HG02884 (cell line): Measurements from ENCODE around the gene ST6GALNAC4.
A peak's percentile ranks its signal among the peaks of the same experiment; 100 is the strongest.

Experiments
- ATAC-seq: cut with Tn5 transposase; IDR thresholded peaks from one replicate; pipeline ENCODE4 v1.9.1; 2021; ENCODE audit warnings: mild to moderate bottlenecking, moderate library complexity; ENCODE audit not compliant: unreplicated experiment

Gene ST6GALNAC4

GRCh38 chr9:127931092-127931881 is 14.4 kb upstream of the ST6GALNAC4 start:
- ATAC-seq, result peak; percentile 4

DNA sequence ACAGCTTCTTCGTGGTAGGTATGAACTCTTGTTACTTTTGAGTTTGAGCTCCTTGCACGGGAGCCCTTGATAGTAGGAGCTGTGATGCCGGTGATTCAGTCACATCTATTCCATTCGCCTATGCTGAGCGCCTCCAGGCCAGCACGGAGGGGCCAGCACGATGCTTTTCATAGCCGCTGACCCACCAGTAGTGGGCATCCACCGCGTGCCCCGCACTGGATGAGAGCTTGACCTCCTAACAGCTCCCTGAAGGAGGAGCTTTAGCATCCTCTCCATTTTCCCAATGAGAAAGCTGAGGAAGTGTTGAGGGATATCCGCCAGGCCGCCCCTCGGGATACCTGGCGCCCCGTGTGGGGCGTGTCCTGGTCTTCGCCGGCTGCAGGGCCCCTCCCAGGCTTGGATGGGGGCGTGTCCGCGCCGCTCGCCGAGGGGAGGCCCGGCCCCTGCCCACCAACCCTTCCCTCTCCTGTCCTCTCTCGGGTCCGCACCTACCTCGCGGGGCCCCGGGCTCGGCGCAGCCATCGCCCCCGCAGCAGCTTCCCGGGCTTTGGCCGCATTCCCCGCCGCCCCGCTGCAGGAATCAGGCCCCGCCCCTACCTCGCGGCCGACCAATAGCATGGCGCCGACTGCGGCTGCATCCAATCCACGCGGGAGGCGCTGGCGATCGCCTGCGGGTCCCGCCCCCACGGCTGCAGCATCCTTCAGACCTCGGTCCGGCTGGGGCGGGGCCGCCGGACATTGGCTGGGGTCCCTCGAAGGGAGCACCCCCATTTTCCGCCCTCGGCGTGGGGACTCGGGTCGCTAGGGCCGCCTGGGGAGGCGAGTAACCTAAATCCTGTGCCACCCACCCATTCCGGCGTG is 13.6 kb upstream of the ST6GALNAC4 start, which contains the start of gene PIP5KL1:
PIP5KL1 (minus strand) TSS at position 547 of the 861 bp plus-strand sequence; CDS start at position 522, 25 bp downstream.
- ATAC-seq, result peak; percentile 64

GRCh38 chr9:127929625-127929979 is 12.8 kb upstream of the ST6GALNAC4 start:
- ATAC-seq, result no peak

GRCh38 chr9:127928676-127929624 is 12.1 kb upstream of the ST6GALNAC4 start:
- ATAC-seq, result no peak

DNA sequence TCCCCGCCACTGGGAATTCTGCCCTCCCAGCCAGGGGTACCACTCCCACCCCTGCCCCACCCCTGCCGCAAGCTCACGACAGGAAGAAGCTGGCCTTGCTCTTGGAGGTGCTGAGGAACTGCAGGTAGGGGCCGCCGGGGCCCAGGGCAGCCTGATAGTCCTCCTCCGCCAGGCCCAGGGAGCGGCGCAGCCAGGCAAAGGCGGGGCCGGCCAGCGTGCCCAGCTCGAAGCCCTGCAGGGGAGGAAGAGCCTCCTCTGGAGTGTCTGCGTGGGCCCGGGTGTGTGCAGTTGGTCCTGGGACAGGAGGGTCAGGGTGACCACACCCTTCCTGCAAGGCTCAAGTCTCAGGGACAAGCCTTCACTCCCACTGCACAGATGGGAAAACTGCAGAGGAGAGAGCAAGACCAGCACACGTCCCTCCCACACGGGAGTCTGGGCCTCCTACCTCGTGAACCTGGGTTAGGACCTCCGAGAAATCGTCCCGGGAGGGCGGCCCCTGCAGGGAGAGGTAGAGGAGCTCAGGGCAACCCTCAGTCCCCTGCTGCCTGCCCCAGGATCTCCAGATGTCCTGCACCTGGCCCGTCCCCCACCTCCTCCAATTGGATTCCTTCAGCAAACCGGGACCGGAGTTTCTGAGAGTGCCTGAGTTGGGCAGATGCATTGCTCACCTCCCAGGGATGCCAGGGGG is 11.3 kb upstream of the ST6GALNAC4 start:
- no peak for ATAC-seq

- ATAC-seq, result no peak
These were observed 10.6 kb upstream of the ST6GALNAC4 start for GRCh38 chr9:127927201-127927987.

DNA sequence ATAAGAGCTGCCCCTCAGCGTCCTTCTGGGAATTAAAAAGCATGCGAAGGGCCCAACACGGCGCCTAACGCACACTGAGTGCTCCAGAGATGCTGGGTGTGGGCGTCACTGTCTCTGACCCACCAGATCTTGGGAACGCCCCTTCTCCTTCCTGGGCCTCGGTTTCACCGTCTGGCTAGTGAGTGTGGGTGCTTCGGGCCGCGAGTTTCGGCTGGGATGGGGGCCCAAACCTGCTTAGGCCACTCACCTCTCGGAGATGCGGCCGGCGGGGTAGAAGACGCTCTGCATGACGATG is 10.0 kb upstream of the ST6GALNAC4 start:
- ATAC-seq, result no peak

DNA sequence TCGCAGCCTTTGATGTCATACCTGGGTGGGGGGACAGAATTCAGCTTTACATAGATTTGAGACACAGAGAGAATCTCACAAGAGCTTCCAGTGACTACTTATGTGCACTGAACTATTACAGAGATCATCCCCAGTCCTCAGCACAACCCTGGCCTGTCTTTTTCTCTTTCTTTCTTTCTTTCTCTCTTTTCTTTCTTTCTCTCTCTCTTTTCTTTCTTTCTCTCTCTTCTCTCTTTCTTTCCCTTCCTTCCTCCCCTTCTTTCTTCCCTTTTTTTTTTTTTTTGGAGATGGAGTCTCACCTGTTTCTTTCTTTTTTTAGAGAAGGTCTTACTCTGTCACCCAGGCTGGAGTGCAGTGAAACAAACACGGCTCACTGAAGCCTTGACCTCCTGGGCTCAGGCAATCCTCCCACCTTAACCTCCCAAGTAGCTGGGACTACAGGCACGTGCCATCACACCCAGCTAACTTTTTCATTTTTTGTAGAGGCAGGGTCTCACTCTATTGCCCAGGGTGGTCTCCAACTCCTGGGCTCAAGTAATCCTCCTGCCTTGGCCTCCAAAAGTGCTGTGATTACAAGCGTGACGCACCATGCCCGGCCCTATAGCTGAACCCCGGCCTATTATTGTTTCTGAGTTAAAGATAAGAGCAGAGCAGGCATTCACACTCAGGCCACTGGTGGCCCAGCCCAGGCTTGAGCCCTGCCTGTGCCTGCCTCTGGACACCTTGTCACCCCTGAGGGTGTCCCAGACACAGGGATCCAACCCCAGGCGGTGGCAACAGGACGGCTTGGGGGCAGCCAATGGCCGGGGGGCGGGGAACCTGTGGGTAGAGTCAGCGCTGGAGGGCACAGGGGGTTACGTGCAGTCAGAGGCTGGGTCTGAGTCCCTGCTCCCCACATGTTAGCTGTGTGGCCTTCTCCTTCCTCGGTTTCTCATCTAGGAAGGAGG is 9.4 kb upstream of the ST6GALNAC4 start:
- ATAC-seq, result no peak

- no peak for ATAC-seq
These were observed 8.0 kb upstream of the ST6GALNAC4 start for GRCh38 chr9:127924736-127925444.

DNA sequence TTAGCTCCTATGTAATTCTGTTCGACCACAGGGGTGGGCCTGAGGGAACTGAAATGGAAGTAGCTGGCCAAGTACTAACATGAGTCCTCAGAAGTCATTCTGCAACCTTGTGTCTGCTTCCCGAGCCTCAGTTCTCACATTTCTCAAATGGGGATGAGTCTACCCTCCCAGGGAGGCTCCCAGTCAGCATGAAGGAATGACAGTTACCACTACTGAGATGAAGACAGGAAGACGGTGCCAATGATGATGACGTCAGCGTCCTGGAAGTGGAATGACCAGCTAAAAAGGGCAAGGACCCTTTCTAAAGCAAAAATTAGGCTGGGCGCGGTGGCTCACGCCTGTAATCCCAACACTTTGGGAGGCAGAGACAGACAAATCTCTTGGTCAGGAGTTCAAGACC is 6.9 kb upstream of the ST6GALNAC4 start:
- no peak for ATAC-seq

GRCh38 chr9:127923046-127923445 is 6.2 kb upstream of the ST6GALNAC4 start:
- ATAC-seq, result no peak

DNA sequence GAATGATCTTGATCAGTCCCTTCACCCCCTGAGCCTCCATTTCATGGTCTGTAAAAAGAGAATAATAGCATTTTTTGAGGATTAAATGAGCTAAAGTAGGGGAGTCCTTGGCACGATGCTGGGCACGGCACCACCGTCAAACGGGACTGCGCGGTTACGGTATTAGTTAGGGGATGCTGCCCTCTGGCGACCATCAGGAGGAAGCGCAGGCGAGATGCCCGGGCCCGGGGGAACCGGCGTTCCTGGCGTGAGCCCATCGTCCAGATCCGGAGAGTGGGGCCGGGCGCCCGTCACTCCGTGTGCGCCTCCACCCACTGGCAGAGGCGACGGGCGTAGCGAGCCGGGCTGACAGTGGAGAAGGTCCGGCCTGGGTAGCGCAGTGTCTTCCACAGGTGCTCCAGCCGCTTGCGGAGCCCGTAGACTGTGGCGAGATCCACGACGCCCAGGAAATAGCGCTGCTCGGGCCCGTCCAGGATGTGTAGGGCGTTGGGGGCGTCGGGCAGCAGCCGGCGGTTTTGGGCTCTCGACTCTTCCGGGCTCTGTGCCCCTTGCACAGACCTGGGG is 4.8 kb upstream of the ST6GALNAC4 start:
- ATAC-seq, result no peak

- ATAC-seq, result no peak
These were observed 4.0 kb upstream of the ST6GALNAC4 start for GRCh38 chr9:127920794-127921193.

DNA sequence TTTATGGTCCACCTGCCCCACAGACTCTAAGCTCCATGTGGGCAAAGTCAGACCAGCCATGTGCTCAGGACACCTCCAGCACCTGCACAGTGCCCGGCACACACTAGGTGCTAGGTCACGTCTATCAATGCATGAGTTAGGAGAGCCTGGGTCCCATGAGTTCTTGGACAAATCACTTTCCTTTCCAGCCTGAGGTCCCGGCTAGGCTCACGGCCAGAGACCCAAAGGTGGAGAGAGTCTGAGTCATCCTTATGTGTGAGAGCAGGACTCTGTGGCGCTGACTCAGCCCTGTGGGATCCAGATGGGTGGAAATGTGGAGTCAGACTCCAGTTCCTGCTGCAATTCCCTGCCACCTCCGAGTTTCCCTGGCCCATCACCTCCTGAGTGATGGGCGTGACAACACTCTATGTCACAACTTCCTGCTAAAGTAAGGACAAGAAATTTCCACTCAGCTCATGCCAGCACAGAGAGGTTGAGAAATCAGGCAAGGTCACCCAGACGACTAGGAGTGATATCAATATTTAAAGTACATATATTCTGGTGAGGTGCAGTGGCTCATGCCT is 2.5 kb upstream of the ST6GALNAC4 start:
- ATAC-seq, result no peak

DNA sequence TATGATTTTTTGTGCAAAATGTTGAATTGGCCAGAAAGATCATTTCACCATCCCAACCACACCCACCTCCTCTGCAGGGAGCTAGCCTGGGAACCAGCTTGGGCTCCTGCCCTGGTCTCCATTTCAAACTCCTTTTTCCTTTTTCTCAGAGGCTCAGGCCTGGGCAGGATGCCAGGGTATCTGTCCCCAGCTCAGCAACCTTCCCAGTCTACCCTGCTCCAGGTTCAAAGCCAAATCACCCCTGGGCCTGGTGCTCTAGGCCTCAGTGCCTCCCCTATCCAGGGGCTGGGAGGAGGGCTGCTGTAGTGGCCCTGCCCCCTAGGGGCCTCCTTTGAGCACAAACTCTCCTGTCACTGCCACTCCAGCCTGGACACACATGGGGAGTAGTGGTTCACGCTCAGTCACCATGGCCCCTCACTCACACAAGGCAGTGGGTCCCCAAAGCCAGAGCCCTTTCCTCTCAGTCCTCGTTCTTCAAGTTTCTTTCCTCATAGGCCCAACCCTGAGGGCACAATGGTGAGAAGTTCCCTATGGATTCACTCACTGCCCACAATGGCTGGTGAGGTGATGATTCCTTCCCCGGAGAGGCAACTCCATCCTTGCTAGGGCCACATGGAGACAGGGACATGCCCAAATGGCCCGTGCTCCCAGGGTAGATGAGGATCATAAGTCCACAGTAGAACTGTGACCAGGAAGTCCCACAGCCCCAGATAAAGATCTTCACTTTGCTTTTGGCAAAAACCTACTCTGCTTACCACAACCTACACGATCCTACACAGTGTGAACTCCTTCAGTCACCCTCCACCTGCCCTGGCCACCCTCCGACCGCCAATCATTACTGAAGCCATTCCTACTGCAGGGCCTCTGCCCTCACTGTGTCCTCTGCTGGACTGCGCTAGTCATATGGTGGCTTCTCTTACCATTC is 1.6 kb upstream of the ST6GALNAC4 start:
- ATAC-seq, result no peak

GRCh38 chr9:127917603-127918002 is 762 bp upstream of the ST6GALNAC4 start:
- no peak for ATAC-seq
